ENCODE measurements around the gene KCNV2.

The KCNV2 gene

GRCh38 chr9:2676466-2676865 lies 40.8 kb upstream of the KCNV2 start:
- Histone ChIP-seq H3K79me1 (ENCODE audit: low read length) (no peaks in the 10 kb centered on the region), H3K79me2 (ENCODE audit: control insufficient read depth, insufficient read depth, low read length, poor library complexity) (no peaks in the 10 kb centered on the region), H3K36me3 (ENCODE audit: control insufficient read depth in 1 of 2, insufficient read depth in 2 of 2, low read length in 2 of 2) (no peaks in the 10 kb centered on the region), H3K23ac (ENCODE audit: low read length) (no peak overlapping the region), H3K4me2 (ENCODE audit: low read length) (no peak overlapping the region), H3K4me1 (ENCODE audit: control insufficient read depth in 1 of 2, insufficient read depth in 2 of 2, low read length in 2 of 2) (no peaks in the 10 kb centered on the region), H3K18ac (ENCODE audit: low read length) (no peak overlapping the region), H4K8ac (ENCODE audit: low read depth, low read length) (no peak overlapping the region), H3K27me3 (ENCODE audit: insufficient read depth, low read length) (no peaks in the 10 kb centered on the region), H2BK5ac (ENCODE audit: low read depth, low read length, poor library complexity) (no peak overlapping the region), H4K12ac (ENCODE audit: low read depth, low read length) (no peak overlapping the region), H3K9me3 (ENCODE audit: insufficient read depth, low read depth, low read length) (no peaks in the 10 kb centered on the region), H3K4ac (ENCODE audit: low read depth, low read length) (no peak overlapping the region), H3K27ac (ENCODE audit: low read depth, low read length) (no peak overlapping the region), H3K14ac (ENCODE audit: low read length) (no peak overlapping the region), H3K9ac (ENCODE audit: low read length) (no peak overlapping the region), H2BK12ac (ENCODE audit: low read length) (no peak overlapping the region), H3K4me3 (ENCODE audit: low read depth, low read length) (no peak overlapping the region), H4K91ac (ENCODE audit: low read depth, low read length) (no peak overlapping the region), H2AK5ac (ENCODE audit: low read length) (no peak overlapping the region), H2AFZ (ENCODE audit: insufficient read depth, low read length, poor library complexity) (no peak overlapping the region), H2BK120ac (ENCODE audit: insufficient read depth, low read length, poor library complexity) (no peak overlapping the region)
- DNase-seq, result no peak
- WGBS (ENCODE audit: extremely low coverage, insufficient coverage, insufficient read length), result no CpG with 5 or more reads among the region's 4 CpGs

GRCh38 chr9:2677915-2678889 lies 39.1 kb upstream of the KCNV2 start:
- Histone ChIP-seq H3K23ac (ENCODE audit: low read length) (no peak overlapping the region), H3K9ac (ENCODE audit: low read length) (no peak overlapping the region), H2AFZ (ENCODE audit: insufficient read depth, low read length, poor library complexity) (no peak overlapping the region), H3K18ac (ENCODE audit: low read length) (no peak overlapping the region), H3K27ac (ENCODE audit: low read depth, low read length) (no peak overlapping the region), H3K79me2 (ENCODE audit: control insufficient read depth, insufficient read depth, low read length, poor library complexity) (no peaks in the 10 kb centered on the region), H3K36me3 (ENCODE audit: control insufficient read depth in 1 of 2, insufficient read depth in 2 of 2, low read length in 2 of 2) (no peaks in the 10 kb centered on the region), H2BK5ac (ENCODE audit: low read depth, low read length, poor library complexity) (no peak overlapping the region), H3K4me3 (ENCODE audit: low read depth, low read length) (no peak overlapping the region), H3K4me2 (ENCODE audit: low read length) (no peak overlapping the region), H3K4me1 (ENCODE audit: control insufficient read depth in 1 of 2, insufficient read depth in 2 of 2, low read length in 2 of 2) (no peaks in the 10 kb centered on the region), H4K8ac (ENCODE audit: low read depth, low read length) (no peak overlapping the region), H2BK120ac (ENCODE audit: insufficient read depth, low read length, poor library complexity) (no peak overlapping the region), H3K27me3 (ENCODE audit: insufficient read depth, low read length) (no peaks in the 10 kb centered on the region), H4K91ac (ENCODE audit: low read depth, low read length) (no peak overlapping the region), H3K14ac (ENCODE audit: low read length) (no peak overlapping the region), H2AK5ac (ENCODE audit: low read length) (no peak overlapping the region), H3K9me3 (ENCODE audit: insufficient read depth, low read depth, low read length) (no peaks in the 10 kb centered on the region), H3K4ac (ENCODE audit: low read depth, low read length) (no peak overlapping the region), H4K12ac (ENCODE audit: low read depth, low read length) (no peak overlapping the region), H2BK12ac (ENCODE audit: low read length) (no peak overlapping the region), H3K79me1 (ENCODE audit: low read length) (no peaks in the 10 kb centered on the region)
- no CpG with 5 or more reads among the region's 5 CpGs for WGBS (ENCODE audit: extremely low coverage, insufficient coverage, insufficient read length)
- DNase-seq, result no peak

GRCh38 chr9:2679011-2679410 lies 38.3 kb upstream of the KCNV2 start:
- no peak overlapping the region for H3K23ac ChIP-seq (ENCODE audit: low read length)
- H3K79me1 ChIP-seq (ENCODE audit: low read length), result no peaks in the 10 kb centered on the region

GRCh38 chr9:2681981-2682380 lies 35.3 kb upstream of the KCNV2 start:
- Histone ChIP-seq H2BK120ac (ENCODE audit: insufficient read depth, low read length, poor library complexity) (no peak overlapping the region), H3K4me1 (ENCODE audit: control insufficient read depth in 1 of 2, insufficient read depth in 2 of 2, low read length in 2 of 2) (peaks cover 1 to 4% of the 10 kb centered on the region in 2 experiments), H2BK12ac (ENCODE audit: low read length) (no peak overlapping the region), H3K4me2 (ENCODE audit: low read length) (no peak overlapping the region), H2AK5ac (ENCODE audit: low read length) (no peak overlapping the region), H3K79me2 (ENCODE audit: control insufficient read depth, insufficient read depth, low read length, poor library complexity) (no peaks in the 10 kb centered on the region), H4K12ac (ENCODE audit: low read depth, low read length) (no peak overlapping the region), H3K4ac (ENCODE audit: low read depth, low read length) (no peak overlapping the region), H3K9me3 (ENCODE audit: insufficient read depth, low read depth, low read length) (no peaks in the 10 kb centered on the region), H3K14ac (ENCODE audit: low read length) (no peak overlapping the region), H3K27me3 (ENCODE audit: insufficient read depth, low read length) (no peaks in the 10 kb centered on the region), H3K23ac (ENCODE audit: low read length) (no peak overlapping the region), H2AFZ (ENCODE audit: insufficient read depth, low read length, poor library complexity) (no peak overlapping the region), H3K18ac (ENCODE audit: low read length) (no peak overlapping the region), H3K36me3 (ENCODE audit: control insufficient read depth in 1 of 2, insufficient read depth in 2 of 2, low read length in 2 of 2) (no peaks in the 10 kb centered on the region), H4K91ac (ENCODE audit: low read depth, low read length) (no peak overlapping the region), H3K4me3 (ENCODE audit: low read depth, low read length) (no peak overlapping the region), H3K9ac (ENCODE audit: low read length) (no peak overlapping the region), H3K79me1 (ENCODE audit: low read length) (no peaks in the 10 kb centered on the region), H4K8ac (ENCODE audit: low read depth, low read length) (no peak overlapping the region), H3K27ac (ENCODE audit: low read depth, low read length) (no peak overlapping the region), H2BK5ac (ENCODE audit: low read depth, low read length, poor library complexity) (no peak overlapping the region)
- no CpG with 5 or more reads among the region's 1 CpG for WGBS (ENCODE audit: extremely low coverage, insufficient coverage, insufficient read length)
- no peak for DNase-seq

More at GRCh38 chr9:2679011-2679410, 38.3 kb upstream of the KCNV2 start:
- Histone ChIP-seq H4K8ac (ENCODE audit: low read depth, low read length) (no peak overlapping the region), H3K4me2 (ENCODE audit: low read length) (no peak overlapping the region), H4K12ac (ENCODE audit: low read depth, low read length) (no peak overlapping the region), H3K27ac (ENCODE audit: low read depth, low read length) (no peak overlapping the region), H3K9ac (ENCODE audit: low read length) (no peak overlapping the region), H2BK120ac (ENCODE audit: insufficient read depth, low read length, poor library complexity) (no peak overlapping the region), H3K18ac (ENCODE audit: low read length) (no peak overlapping the region), H4K91ac (ENCODE audit: low read depth, low read length) (no peak overlapping the region), H2AK5ac (ENCODE audit: low read length) (no peak overlapping the region), H2BK5ac (ENCODE audit: low read depth, low read length, poor library complexity) (no peak overlapping the region), H2BK12ac (ENCODE audit: low read length) (no peak overlapping the region), H3K4me1 (ENCODE audit: control insufficient read depth in 1 of 2, insufficient read depth in 2 of 2, low read length in 2 of 2) (no peaks in the 10 kb centered on the region), H3K27me3 (ENCODE audit: insufficient read depth, low read length) (no peaks in the 10 kb centered on the region), H3K4ac (ENCODE audit: low read depth, low read length) (no peak overlapping the region), H3K4me3 (ENCODE audit: low read depth, low read length) (no peak overlapping the region), H2AFZ (ENCODE audit: insufficient read depth, low read length, poor library complexity) (no peak overlapping the region), H3K9me3 (ENCODE audit: insufficient read depth, low read depth, low read length) (no peaks in the 10 kb centered on the region), H3K14ac (ENCODE audit: low read length) (no peak overlapping the region), H3K36me3 (ENCODE audit: control insufficient read depth in 1 of 2, insufficient read depth in 2 of 2, low read length in 2 of 2) (no peaks in the 10 kb centered on the region), H3K79me2 (ENCODE audit: control insufficient read depth, insufficient read depth, low read length, poor library complexity) (no peaks in the 10 kb centered on the region)
- WGBS (ENCODE audit: extremely low coverage, insufficient coverage, insufficient read length), result no CpG with 5 or more reads among the region's 2 CpGs
- no peak for DNase-seq
